Jurkat, Clone E6-1 (cell line): ENCODE measurements around the gene RALGAPA1.
"Not testable (repeated sequence)": the region's sequence is repeated elsewhere in the genome, so short reads cannot be mapped to it uniquely, and the experiment has no call there.

ENCODE experiments used
- DNase-seq: peaks from one replicate; pipeline ENCODE4 v3.0.0-alpha.2; 2011; ENCODE audit warnings: low read depth, low spot score
- H3K4me3 ChIP-seq: 2 replicates; pipeline ENCODE4 v1.5.1; 2011; ENCODE audit warnings: mild to moderate bottlenecking, low read length, control low read depth, moderate library complexity

Gene RALGAPA1

DNA sequence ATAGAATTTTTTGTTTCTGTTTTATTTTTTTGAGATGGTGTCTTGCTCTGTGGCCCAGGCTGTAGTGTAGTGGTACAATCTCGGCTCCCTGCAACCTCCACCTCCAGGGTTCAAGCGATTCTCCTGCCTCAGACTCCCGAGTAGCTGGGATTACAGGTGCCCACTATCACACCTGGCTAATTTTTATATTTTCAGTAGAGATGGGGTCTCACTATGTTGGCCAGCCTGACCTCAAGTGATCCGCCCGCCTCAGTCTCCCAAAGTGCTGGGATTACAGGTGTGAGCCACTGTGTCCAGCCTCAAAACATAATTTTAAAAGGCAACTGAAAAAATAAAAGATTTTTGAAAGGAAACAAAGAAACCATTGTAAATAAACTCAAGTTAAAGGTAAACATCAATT, 31.5 kb downstream of the RALGAPA1 start:
- DNase-seq, H3K4me3 ChIP-seq: not testable (repeated sequence)

DNA sequence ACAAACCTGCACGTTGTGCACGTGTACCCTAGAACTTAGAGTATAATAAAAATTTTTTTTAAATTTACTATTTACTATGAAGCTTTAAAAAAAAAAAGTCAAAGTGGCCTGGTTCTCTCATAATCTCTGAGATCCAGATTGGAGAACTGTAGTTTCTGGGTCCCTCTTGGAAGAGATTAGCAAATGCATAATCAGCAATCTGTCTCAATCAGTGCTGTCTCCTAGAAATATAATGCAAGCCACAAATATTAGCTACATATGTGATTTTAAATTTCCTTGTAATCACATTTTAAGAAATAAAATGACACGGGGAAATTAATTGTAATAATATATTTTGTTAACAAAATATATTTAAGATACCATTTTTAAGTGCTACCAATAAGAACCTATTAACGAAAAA, 32.3 kb downstream of the RALGAPA1 start:
- DNase-seq, result no peak

DNA sequence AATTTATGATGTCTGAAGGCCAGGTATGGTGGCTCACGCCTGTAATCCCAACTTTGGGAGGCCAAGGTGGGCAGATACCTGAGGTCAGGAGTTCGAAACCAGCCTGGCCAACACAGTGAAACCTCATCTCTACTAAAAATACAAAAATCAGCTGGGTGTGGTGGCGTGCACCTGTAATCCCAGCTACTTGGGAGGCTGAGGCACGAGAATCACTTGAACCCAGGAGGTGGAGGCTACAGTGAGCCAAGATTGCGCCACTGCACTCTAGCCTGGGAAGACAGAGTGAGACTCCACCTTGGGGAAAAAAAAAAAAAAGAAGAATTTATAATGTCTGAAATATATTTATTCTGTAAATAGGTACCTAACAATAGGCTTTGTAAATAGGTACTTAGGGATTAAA, 33.0 kb downstream of the RALGAPA1 start:
- DNase-seq, H3K4me3 ChIP-seq: not testable (repeated sequence)

More for the DNA sequence above, 32.3 kb downstream of the RALGAPA1 start:
- no peak overlapping the region for H3K4me3 ChIP-seq

DNA sequence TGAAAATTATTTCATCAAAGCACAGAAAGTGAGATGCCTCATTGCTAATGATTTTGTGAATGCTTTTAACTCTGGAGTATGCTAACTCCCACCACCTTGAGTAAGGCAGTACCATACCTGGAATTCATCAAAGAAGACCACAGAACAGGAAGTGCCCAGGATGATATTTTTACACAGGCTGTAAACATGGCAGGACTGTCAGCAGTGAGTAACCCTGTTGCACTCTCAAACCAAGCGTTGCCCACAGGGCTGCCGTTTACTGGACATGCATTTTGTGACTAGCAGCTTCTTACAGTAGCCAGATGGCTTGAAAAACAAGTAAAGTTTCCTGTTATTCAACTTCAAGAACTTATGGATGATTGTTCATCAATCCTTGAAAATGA, 42.4 kb downstream of the RALGAPA1 start:
- no peak for DNase-seq
- H3K4me3 ChIP-seq, result no peak overlapping the region

DNA sequence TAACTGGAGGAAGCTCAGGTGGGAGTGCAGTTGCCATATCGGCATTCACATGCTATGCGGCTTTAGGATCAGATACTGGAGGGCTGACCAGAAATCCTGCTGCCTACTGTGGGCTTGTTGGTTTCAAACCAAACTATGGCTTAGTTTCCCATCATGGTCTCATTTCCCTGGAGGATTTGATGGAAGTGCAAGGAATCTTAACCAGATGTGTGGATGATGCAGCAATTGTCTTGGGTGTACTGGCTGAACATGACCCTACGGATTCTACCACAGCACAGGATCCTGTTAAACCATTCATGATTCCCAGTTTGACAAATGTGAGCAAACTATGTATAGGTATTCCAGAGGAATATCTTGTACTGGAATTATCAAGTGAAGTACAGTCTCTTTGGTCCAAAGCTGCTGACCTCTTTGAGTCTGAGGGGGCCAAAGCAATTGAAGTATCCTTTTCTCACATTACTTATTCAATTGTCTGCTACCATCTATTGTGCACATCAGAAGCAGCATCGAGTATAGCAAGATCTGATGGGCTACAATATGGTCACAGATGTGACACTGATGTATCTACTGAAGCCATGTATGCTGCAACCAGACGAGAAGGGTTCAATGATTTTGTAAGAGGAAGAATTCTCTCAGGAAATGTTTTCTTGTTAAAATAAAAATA, 42.9 kb downstream of the RALGAPA1 start:
- no peak for DNase-seq
- H3K4me3 ChIP-seq, result no peak overlapping the region

DNA sequence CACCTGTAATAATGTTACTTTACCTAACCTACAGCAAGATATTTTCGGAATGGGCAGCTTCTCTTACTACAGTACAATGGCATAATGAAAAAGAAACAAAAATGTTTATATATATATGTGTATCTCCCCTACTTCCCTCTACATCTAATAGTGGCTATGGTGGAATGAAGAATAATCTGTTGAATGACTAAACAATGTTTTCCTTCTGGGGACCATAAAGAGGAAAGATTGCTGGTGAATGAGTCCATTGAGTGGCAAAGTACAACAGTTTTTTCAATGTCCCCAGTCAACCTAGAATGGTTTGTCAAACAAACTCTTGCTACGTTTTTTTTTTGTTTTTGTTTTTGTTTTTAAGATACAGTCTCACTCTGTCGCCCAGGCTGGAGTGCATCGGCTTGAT, 47.2 kb downstream of the RALGAPA1 start:
- no peak overlapping the region for H3K4me3 ChIP-seq
- no peak for DNase-seq

DNA sequence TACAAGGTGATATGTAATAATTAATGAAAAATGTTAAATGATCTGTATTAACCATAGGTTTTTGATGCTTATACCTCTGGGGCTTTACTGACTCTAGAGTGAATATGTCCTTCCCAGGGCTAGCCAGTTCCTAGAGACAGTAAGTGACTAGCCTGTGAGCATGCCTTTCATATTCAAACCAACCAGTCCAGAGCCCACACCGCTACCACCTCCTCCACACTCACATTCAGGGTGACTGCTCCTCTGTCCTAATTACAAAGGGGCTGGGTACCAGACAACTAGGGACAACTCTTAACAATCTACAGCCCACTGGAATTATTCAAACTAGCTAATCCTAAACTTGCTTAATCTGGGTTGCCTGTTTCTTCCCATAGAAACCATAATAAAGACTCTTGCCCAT, 49.0 kb downstream of the RALGAPA1 start:
- no peak for DNase-seq
- H3K4me3 ChIP-seq, result no peak overlapping the region

DNA sequence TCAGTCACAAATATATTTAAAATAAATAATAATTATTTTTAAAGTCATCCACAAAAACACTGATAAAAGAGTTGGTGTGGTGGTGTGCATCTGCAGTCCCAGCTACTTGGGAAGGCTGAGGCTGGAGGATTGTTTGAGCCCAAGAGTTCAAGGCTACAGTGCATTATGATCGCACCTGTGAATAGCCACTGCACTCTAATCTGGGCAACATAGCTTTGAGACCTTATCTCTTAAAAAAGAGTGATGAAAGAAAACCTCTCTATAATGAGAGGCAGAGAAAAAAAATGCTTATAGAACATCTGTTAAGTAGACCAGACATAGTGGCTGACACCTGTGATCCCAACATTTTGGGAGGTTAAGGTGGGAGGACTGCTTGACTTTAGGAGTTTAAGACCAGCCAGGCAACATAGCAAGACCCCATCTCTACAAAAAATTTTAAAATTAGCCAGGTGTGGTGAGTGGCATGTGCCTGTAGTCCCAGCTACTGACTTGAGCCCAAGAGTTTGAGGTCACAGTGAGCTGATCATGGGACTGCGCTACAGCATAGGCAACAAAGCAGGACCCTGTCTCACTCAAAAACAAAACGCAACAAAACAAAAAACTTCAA, 50.5 kb downstream of the RALGAPA1 start:
- no peak overlapping the region for H3K4me3 ChIP-seq
- no peak for DNase-seq

DNA sequence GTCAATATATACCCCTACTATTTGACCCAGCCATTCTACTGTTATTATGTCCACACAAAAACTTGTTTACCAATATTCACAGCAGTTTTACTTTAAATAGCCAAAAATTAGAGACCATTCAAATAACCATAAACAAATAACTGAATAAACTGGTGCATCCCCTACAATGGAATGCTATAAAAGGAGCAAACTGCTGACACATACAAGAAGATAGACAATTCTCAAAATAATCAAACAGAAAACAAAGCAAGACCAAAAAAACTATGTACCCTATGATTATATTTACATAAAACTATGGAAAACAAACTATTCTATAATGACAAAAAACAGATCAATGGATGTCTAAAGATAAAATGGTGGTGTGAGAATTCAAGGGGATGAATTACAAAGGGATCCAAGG, 54.4 kb downstream of the RALGAPA1 start:
- H3K4me3 ChIP-seq, result no peak overlapping the region
- no peak for DNase-seq

DNA sequence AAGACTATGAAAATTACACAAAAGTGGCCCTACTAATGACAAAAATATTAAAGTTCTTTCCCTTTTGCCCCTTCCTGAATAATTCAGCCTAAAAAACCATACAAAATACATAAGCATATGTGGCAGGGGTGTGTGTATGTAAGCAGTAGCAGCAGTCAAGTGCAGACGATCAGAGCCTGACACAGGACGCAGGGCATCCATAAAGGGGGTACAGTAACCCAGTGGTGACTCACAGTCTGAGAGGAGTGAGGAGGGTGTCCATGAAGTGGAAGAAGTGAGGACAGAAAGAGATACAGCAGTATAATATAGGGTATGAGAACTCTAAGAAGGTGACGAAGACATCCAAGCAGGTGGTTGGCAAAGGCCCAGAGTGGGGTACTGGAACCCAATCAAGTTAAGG, 56.7 kb downstream of the RALGAPA1 start:
- DNase-seq, result no peak
- H3K4me3 ChIP-seq, result no peak overlapping the region

DNA sequence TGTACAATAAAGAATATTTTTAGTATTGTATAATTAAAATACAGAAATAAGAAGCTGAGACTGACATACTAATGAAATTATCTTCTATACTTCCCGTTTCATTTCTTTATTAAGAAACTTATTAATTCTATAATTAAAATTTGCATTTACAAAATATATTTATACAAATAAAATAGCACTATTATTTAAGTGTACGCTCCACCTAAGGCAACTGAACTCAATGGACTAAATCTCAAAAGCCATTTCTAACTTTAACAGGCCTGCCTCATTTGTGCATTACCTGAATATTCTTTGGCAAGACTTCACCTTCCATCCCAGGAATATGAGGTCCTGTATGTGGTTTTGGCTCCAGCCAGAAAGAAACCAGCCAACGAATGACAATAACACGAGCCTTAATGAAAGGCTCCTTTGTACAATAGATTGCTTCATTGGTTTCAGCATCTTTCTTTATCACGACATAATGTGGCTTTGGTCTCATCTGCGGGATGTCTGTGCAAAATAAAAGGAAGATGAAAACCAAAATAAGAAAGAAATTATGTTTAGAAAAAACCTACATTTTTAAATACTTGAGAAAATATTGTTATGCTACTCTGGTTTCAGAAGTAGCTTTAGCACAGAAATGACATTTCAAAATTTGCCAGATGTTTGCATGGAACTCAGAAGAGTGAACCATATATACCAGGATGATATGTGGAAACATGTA, 58.7 kb downstream of the RALGAPA1 start:
- DNase-seq, result no peak
- no peak overlapping the region for H3K4me3 ChIP-seq

DNA sequence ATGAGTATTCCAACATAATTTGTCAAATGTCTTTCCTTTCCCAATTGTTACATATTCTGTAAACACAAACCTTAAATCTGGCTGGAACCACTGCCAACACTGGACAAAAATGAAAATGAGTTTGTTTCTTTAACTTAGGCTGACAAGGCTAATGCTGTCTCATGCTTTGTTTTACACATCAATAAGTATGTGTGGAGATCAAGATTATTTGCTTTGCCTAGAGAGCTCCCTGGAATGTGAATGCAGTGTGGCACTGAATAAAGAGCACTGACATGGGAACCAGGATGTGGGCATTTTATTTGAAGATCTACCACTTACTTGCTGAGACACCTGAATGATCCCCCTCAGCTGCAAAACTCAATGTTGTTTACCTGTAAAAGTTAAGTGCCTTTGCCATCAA, 61.7 kb downstream of the RALGAPA1 start:
- H3K4me3 ChIP-seq, result no peak overlapping the region
- DNase-seq, result peak; percentile 28

DNA sequence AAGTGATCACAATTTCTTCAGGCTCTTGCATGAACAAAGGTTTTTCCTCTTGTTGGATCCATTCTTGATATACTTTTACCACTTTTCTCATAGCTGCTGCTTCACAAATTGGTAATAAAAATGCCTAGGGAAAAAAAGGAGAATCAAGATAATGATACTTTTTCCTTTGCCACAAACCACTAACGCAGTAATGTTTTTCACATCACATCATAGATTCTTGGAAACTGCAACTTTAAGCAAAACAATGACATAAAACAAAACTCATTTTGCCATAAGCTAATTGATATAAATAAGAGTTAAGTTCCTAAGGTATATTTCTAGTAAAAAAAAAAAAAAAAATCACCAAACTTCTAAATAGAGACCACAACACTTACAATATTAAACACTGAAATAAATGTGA, 66.7 kb downstream of the RALGAPA1 start:
- no peak overlapping the region for H3K4me3 ChIP-seq

DNA sequence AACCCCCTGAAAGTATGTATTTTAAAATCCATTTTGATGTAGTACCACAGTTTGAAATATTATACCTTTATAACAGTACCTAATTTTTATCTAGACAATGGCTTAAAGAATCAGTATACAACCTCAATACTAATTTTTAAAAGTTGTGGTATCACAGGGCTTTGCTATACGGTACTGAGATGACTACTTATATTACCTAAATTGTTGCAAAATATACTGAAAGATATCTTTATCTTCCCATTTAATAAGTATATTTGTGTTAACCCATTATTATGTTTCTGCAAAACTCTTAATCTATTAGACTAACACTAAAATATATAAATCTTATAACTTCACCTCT, 67.1 kb downstream of the RALGAPA1 start:
- H3K4me3 ChIP-seq, result no peak overlapping the region
- no peak for DNase-seq

More for the DNA sequence above, 66.7 kb downstream of the RALGAPA1 start:
- DNase-seq, result no peak

DNA sequence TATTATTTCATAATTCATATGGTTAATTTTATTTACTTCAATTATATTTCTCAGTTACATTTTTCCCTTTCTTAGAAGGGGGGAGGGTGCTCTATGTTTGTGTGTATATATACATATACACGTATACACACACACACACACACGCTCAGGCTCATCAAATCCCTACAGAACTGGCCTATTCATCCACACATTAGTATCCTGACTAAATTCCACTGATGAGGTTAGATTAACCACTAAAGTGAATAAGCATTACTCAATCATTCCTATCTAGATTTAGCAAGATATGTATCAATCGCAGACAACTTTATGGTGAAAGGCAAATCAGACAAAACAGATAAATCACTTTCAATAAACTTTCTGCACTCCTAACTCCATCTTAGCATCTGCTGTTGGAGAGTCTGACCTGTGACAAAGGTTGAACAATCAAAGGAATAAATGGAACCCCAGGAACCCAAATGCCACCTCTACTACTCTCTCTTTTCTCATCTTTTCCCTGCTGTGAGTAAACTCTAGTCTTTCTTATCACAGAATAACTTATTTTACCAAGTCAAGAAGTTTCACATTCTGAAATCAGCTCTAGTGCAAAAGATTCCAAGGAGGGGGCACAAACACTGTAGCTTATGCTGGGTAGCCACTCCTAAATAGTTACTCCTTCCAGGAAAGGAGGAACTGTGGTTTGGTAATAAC, 67.6 kb downstream of the RALGAPA1 start:
- DNase-seq, result no peak
- H3K4me3 ChIP-seq, result no peak overlapping the region

DNA sequence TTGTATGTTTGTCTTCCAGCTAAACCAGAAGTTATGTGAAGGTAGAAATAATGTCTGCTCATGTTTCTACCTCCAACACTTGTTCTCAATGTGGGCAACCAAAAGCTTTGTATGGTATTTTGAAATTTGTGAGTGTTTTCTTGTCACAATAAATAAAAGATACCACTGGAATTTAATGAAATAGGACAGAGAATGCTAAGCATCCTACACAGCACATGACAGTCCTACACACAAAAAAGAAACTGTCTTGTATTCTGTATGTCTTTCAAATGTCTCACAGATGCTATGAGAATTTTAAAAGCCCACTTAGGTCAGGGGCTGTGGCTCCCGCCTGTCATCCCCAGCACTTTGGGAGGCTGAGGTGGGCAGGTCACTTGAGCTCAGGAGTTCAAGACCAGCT, 68.9 kb downstream of the RALGAPA1 start:
- no peak for DNase-seq

DNA sequence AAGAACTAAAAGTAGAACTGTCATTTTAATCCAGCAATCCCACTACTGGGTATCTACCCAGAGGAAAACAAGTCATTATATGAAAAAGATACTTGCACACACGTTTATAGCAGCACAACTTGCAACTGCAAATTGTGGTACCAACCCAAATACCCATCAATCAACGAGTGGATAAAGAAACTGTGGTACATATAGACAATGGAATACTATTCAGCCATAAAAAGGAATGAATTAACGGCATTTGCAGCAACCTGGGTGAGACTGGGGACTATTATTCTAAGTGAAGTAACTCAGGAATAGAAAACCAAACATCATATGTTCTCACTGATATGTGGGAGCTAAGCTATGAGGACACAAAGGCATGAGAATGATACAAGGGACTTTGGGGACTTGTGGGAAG, 73.9 kb downstream of the RALGAPA1 start:
- H3K4me3 ChIP-seq, DNase-seq: not testable (repeated sequence)

More for the DNA sequence above, 68.9 kb downstream of the RALGAPA1 start:
- no peak overlapping the region for H3K4me3 ChIP-seq

DNA sequence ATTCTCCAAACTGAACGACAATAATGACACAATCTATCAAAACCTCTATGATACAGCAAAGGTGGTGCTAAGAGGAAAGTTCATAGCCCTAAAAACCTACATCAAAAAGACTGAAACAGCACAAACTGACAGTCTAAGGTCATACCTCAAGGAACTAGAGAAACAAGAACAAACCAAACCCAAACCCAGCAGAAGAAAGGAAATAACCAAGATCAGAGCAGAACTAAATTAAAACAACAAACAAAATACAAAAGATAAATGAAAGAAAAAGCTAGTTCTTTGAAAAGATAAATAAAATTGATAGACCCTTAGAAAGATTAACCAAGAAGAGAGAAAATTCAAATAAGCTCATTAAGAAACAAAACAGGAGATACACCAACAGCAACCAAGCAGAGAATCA, 75.6 kb downstream of the RALGAPA1 start:
- H3K4me3 ChIP-seq, DNase-seq: not testable (repeated sequence)

DNA sequence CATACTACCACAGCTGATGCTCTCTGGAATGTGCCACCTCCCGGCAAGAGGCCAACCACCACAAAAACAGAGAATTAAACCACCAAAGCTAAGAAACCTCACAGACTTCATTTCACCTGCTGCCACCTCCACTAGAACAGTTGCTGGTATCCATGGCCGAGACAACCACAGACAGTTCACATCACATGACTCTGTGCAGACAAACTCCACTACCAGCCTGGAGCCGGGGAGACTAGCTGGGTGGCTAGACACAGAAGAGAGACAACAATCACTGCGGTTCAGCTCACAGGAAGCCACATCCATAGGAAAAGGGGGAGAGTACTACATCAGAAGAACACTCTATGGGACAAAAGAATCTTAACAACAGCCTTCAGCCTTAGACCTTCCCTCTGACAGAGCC, 78.2 kb downstream of the RALGAPA1 start:
- peak overlapping the region; percentile 15 for H3K4me3 ChIP-seq
- peak; percentile 91 for DNase-seq

DNA sequence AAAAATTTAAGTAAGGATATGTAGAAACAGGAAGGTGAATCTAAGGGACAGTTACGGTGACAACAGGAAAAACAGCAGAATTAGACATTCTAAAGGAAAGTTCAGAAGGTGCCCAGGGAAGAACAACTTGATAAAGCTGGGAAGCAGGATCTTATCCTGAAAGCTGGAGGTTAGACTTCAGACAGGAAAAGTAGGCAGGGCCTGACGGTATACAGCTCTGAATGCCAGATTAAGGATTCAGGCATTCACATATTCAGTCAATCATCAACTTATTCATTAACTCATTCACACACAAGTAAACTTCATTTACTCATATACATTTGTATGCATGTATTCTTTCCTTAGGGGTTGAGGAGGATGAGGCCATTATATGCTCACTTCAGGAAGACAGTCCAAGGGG, 81.3 kb downstream of the RALGAPA1 start:
- DNase-seq, result no peak
- no peak overlapping the region for H3K4me3 ChIP-seq
